OCI-LY7 (cell line): ENCODE measurements around the gene C1orf35. TPM values are rescaled to one million over a fixed set of nuclear protein-coding genes. Genes with fewer than 3 reads are reported as not detected.

Source experiments
- BruUV-seq: library from RNA; stranded (reverse); fragments of 400-500 nt; replicated peaks from 2 replicates; lab custom pipeline; 2021; lab: Mats Ljungman, UMichigan
- CTCF ChIA-PET: fragments of 300-600 bp; sonication (Branson Sonifier 250); formaldehyde crosslinking; loops from one replicate; lab custom pipeline; 2022; ENCODE audit warnings: antibody characterized with exemption; ENCODE audit not compliant: unreplicated experiment; lab: Charles Lee
- POLR2A ChIA-PET: fragments of 300-600 bp; sonication (Branson Sonifier 250); formaldehyde crosslinking; loops from one replicate; lab custom pipeline; 2022; ENCODE audit warnings: antibody characterized with exemption; lab: Charles Lee
- DNase-seq: peaks from one replicate; pipeline ENCODE4 v3.0.0-alpha.2; 2015; ENCODE audit warnings: low spot score
- H2AFZ ChIP-seq: fragments of 200-600 bp; sonication (generic), shearing (Covaris generic); 2 replicates; pipeline ENCODE4 v1.6.1; 2014; ENCODE audit warnings: mild to moderate bottlenecking, antibody characterized with exemption, low read length, moderate library complexity
- H3K27ac ChIP-seq: fragments of 200-600 bp; sonication (generic); 2 replicates; pipeline ENCODE4 v1.5.1; 2014; ENCODE audit warnings: mixed run types, low read depth, mild to moderate bottlenecking, moderate library complexity, low read length, inconsistent platforms; ENCODE audit not compliant: poor library complexity, severe bottlenecking
- H3K36me3 ChIP-seq: fragments of 200-600 bp; sonication (generic); 2 replicates; pipeline ENCODE4 v1.6.1; 2014; ENCODE audit warnings: mild to moderate bottlenecking, antibody characterized with exemption, low read length, moderate library complexity, mixed read lengths; ENCODE audit not compliant: insufficient read depth
- H3K4me1 ChIP-seq: fragments of 200-600 bp; sonication (generic); 2 replicates; pipeline ENCODE4 v1.5.1; 2014; ENCODE audit warnings: mild to moderate bottlenecking, low read length; ENCODE audit not compliant: insufficient read depth, poor library complexity, severe bottlenecking
- H3K4me2 ChIP-seq: fragments of 200-600 bp; sonication (generic); 2 replicates; pipeline ENCODE4 v1.6.1; 2014; ENCODE audit warnings: mild to moderate bottlenecking, low read length
- H3K4me3 ChIP-seq: fragments of 200-600 bp; sonication (generic); 2 replicates; pipeline ENCODE4 v1.5.1; 2014; ENCODE audit warnings: mild to moderate bottlenecking, low read depth, low read length; ENCODE audit not compliant: poor library complexity, severe bottlenecking
- H3K79me2 ChIP-seq: fragments of 200-600 bp; sonication (generic); 2 replicates; pipeline ENCODE4 v1.6.1; 2016; ENCODE audit warnings: low read depth, mild to moderate bottlenecking, low read length, moderate library complexity, mixed read lengths; ENCODE audit not compliant: insufficient read depth
- H3K9me2 ChIP-seq: fragments of 200-600 bp; sonication (generic); 2 replicates; pipeline ENCODE4 v1.6.1; 2016; ENCODE audit warnings: mild to moderate bottlenecking, low read length, mixed read lengths; ENCODE audit not compliant: insufficient read depth
- H3K9me3 ChIP-seq: fragments of 200-600 bp; sonication (generic); 2 replicates; pipeline ENCODE4 v1.6.1; 2014; ENCODE audit warnings: mild to moderate bottlenecking, mixed run types, low read length, mixed read lengths
- H4K20me1 ChIP-seq: fragments of 200-600 bp; sonication (generic); 2 replicates; pipeline ENCODE4 v1.6.1; 2014; ENCODE audit warnings: mild to moderate bottlenecking, antibody characterized with exemption, low read length, moderate library complexity, mixed read lengths; ENCODE audit not compliant: insufficient read depth
- EZH2phosphoT487 ChIP-seq: fragments of 200-600 bp; sonication (generic); IDR thresholded peaks from 2 replicates; pipeline ENCODE4 v1.6.1; 2018; ENCODE audit warnings: low read depth, borderline replicate concordance, mild to moderate bottlenecking, mixed run types, antibody characterized with exemption, low read length, moderate library complexity, mixed read lengths
- intact Hi-C: fragments of 100-400 bp; cut with micrococcal nuclease; formaldehyde crosslinking; loops from one replicate; pipeline ENCODE4 v1.10.0; 2022; ENCODE audit not compliant: unreplicated experiment
- total RNA-seq, 2 experiments: library from RNA; depleted of rRNA in 1 of 2; stranded (reverse); fragments of >200 nt in 1 of 2; shearing (Covaris generic) in 1 of 2; gene quantifications; 2 replicates each; pipeline ENCODE4 v1.2.3, GENCODE V29; 2014 to 2022
- TF ChIP-seq, protein P1 (sequence below): fragments of 200-600 bp; sonication (generic); conservative IDR thresholded peaks from 2 replicates; pipeline ENCODE4 v1.5.1; 2014; ENCODE audit warnings: mild to moderate bottlenecking, antibody characterized with exemption, low read length, moderate library complexity, mixed read lengths

Gene C1orf35
- total RNA-seq, 2 experiments from 2014 or later, result 30.7 to 33.3 TPM

DNA sequence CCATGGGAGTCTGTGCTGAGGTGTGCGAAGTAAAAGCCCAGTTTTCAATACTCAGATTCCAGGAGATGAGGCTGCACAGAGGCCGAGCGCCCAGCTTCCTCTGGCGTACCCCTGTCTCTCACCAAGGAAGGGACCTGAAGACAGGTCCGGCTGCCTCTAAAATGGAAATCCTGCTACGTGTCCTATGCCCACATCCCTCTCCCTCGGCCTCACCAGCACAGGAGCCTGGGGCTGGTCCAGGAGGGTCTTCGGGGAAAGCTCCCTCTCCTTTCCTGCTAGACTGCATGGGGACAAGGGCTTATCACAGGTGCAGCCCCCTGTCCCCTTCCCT lies 5.6 kb upstream of the C1orf35 start:
- Histone ChIP-seq H3K9me2 (no peaks in the 10 kb centered on the region), H3K4me2 (peak overlapping the region; percentile 99), H3K27ac (no peak overlapping the region), H2AFZ (peak overlapping the region; percentile 54), H3K4me3 (peak overlapping the region; percentile 93), H4K20me1 (no peaks in the 10 kb centered on the region), H3K79me2 (peaks cover 8% of the 10 kb centered on the region), H3K9me3 (no peaks in the 10 kb centered on the region), H3K4me1 (peaks cover 23% of the 10 kb centered on the region), H3K36me3 (peaks cover 10% of the 10 kb centered on the region; the same call in 1 of the 2 replicates)
- no peak for TF ChIP-seq EZH2phosphoT487
- TF ChIP-seq, protein P1, sequence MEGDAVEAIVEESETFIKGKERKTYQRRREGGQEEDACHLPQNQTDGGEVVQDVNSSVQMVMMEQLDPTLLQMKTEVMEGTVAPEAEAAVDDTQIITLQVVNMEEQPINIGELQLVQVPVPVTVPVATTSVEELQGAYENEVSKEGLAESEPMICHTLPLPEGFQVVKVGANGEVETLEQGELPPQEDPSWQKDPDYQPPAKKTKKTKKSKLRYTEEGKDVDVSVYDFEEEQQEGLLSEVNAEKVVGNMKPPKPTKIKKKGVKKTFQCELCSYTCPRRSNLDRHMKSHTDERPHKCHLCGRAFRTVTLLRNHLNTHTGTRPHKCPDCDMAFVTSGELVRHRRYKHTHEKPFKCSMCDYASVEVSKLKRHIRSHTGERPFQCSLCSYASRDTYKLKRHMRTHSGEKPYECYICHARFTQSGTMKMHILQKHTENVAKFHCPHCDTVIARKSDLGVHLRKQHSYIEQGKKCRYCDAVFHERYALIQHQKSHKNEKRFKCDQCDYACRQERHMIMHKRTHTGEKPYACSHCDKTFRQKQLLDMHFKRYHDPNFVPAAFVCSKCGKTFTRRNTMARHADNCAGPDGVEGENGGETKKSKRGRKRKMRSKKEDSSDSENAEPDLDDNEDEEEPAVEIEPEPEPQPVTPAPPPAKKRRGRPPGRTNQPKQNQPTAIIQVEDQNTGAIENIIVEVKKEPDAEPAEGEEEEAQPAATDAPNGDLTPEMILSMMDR, result no peak
- BruUV-seq, result TSS peak; percentile 84
- DNase-seq, result no peak
- POLR2A ChIA-PET, result interaction anchor here (1.6 kb wide), 2 partner anchors 26 to 350 kb away, joined by 5 to 7 read pairs; partner anchors contain the start of gene ARF1
- CTCF ChIA-PET, result no interaction called here
- intact Hi-C loops, result no loop called here

GRCh38 chr1:228108055-228108690 lies 5.0 kb upstream of the C1orf35 start:
- Histone ChIP-seq H3K27ac (no peak overlapping the region), H3K9me3 (no peaks in the 10 kb centered on the region), H3K4me3 (peak overlapping the region; percentile 93), H2AFZ (no peak overlapping the region), H3K4me1 (peaks cover 25% of the 10 kb centered on the region), H3K9me2 (no peaks in the 10 kb centered on the region), H3K36me3 (peaks cover 10% of the 10 kb centered on the region; the same call in 1 of the 2 replicates), H3K4me2 (peak overlapping the region; percentile 99), H4K20me1 (no peaks in the 10 kb centered on the region), H3K79me2 (peaks cover 8% of the 10 kb centered on the region)
- TF ChIP-seq, protein P1, result no peak
- no peak for TF ChIP-seq EZH2phosphoT487
- ChIA-PET POLR2A (interaction anchor here (1.6 kb wide), 2 partner anchors 26 to 351 kb away, joined by 5 to 7 read pairs; partner anchors contain the start of gene ARF1), CTCF (no interaction called here)
- no TSS peak for BruUV-seq
- DNase-seq, result no peak
- intact Hi-C loops, result no loop called here

GRCh38 chr1:228107636-228108035 lies 4.5 kb upstream of the C1orf35 start:
- CTCF ChIA-PET, result no interaction called here
- H3K79me2 ChIP-seq, result peaks cover 8% of the 10 kb centered on the region
- no peaks in the 10 kb centered on the region for H3K9me2 ChIP-seq
- H3K27ac ChIP-seq, result no peak overlapping the region
- POLR2A ChIA-PET, result interaction anchor here (1.6 kb wide), 1 partner anchor 25 kb away, joined by 5 read pairs; the partner anchor contains the start of gene ARF1
- H3K9me3 ChIP-seq, result no peaks in the 10 kb centered on the region
- no peak overlapping the region for H2AFZ ChIP-seq
- peaks cover 25% of the 10 kb centered on the region for H3K4me1 ChIP-seq
- no TSS peak for BruUV-seq
- intact Hi-C loops, result no loop called here
- TF ChIP-seq, protein P1, result no peak
- TF ChIP-seq EZH2phosphoT487, result no peak
- H3K4me3 ChIP-seq, result no peak overlapping the region
- H4K20me1 ChIP-seq, result no peaks in the 10 kb centered on the region
- peaks cover 10% of the 10 kb centered on the region; the same call in 1 of the 2 replicates for H3K36me3 ChIP-seq
- DNase-seq, result no peak
- H3K4me2 ChIP-seq, result peak overlapping the region; percentile 99
